Measurements from ENCODE around the gene C22orf39.

GRCh38 chr22:19432133-19432851, 15.2 kb downstream of the C22orf39 start, which contains the start of gene MRPL40:
- TF ChIP-seq POLR2A (IDR thresholded peaks at IDR 0.05) (peak; percentile 83), POLR2AphosphoS5 (IDR thresholded peaks at IDR 0.05) (peak; percentile 83)
- TF ChIP-seq, protein P1, sequence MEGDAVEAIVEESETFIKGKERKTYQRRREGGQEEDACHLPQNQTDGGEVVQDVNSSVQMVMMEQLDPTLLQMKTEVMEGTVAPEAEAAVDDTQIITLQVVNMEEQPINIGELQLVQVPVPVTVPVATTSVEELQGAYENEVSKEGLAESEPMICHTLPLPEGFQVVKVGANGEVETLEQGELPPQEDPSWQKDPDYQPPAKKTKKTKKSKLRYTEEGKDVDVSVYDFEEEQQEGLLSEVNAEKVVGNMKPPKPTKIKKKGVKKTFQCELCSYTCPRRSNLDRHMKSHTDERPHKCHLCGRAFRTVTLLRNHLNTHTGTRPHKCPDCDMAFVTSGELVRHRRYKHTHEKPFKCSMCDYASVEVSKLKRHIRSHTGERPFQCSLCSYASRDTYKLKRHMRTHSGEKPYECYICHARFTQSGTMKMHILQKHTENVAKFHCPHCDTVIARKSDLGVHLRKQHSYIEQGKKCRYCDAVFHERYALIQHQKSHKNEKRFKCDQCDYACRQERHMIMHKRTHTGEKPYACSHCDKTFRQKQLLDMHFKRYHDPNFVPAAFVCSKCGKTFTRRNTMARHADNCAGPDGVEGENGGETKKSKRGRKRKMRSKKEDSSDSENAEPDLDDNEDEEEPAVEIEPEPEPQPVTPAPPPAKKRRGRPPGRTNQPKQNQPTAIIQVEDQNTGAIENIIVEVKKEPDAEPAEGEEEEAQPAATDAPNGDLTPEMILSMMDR (IDR thresholded peaks at IDR 0.05) = peak in 3 of 4 experiments; percentile 10 to 40 (median 19)

Data from prostate gland (tissue), 2 donors.